ENCODE measurements around the gene CHP1.

CHP1 gene

DNA sequence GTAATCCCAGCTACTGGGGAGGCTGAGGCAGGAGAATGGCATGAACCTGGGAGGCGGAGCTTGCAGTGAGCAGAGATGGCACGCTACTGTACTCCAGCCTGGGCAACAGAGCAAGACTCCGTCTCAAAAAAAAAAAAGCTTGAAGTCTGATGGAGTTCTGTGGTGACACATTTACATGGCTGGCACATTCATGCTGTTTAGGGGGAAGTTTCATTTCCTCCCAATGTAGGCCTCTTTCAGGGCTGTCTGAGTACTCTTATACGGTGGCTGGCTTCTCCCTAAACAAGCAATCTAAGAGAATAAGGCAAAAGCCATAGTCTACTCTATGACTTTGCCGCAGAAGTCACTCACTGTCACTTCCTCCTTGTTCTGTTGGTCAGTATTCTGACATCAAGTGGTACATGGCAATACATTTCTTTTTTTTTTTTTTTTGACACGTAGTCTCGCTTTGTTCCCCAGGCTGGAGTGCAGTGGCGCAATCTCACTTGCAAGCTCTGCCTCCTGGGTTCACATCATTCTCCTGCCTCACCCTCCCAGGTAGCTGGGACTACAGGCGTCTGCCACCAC, 60.1 kb downstream of the CHP1 start:
- no peak for TF ChIP-seq POLR2AphosphoS5 (IDR thresholded peaks at IDR 0.05; ENCODE audit: low read depth, low read length)
- TF ChIP-seq REST (IDR thresholded peaks at IDR 0.05; ENCODE audit: insufficient read depth in 1 of 2, low read depth in 2 of 2, low read length in 2 of 2) = no peak
- no peak for TF ChIP-seq SIN3A (IDR thresholded peaks at IDR 0.05; ENCODE audit: borderline replicate concordance, insufficient read depth, low read length)
- TF ChIP-seq TAF1 (IDR thresholded peaks at IDR 0.05; ENCODE audit: borderline replicate concordance, insufficient read depth, low read length) = no peak
- TF ChIP-seq FOXP2 (optimal IDR thresholded peaks at IDR 0.05; ENCODE audit: borderline replicate concordance, extremely low read depth, extremely low read length, insufficient read depth) = no peak

GRCh38 chr15:41292521-41292920, 61.5 kb downstream of the CHP1 start:
- no peak for TF ChIP-seq TAF1 (IDR thresholded peaks at IDR 0.05; ENCODE audit: borderline replicate concordance, insufficient read depth, low read length)
- no peak for TF ChIP-seq REST (IDR thresholded peaks at IDR 0.05; ENCODE audit: insufficient read depth in 1 of 2, low read depth in 2 of 2, low read length in 2 of 2)
- TF ChIP-seq SIN3A (IDR thresholded peaks at IDR 0.05; ENCODE audit: borderline replicate concordance, insufficient read depth, low read length) = no peak

GRCh38 chr15:41301587-41301986, 70.5 kb downstream of the CHP1 start:
- TF ChIP-seq REST (IDR thresholded peaks at IDR 0.05; ENCODE audit: insufficient read depth in 1 of 2, low read depth in 2 of 2, low read length in 2 of 2) (no peak), TAF1 (IDR thresholded peaks at IDR 0.05; ENCODE audit: borderline replicate concordance, insufficient read depth, low read length) (no peak), FOXP2 (optimal IDR thresholded peaks at IDR 0.05; ENCODE audit: borderline replicate concordance, extremely low read depth, extremely low read length, insufficient read depth) (no peak), SIN3A (IDR thresholded peaks at IDR 0.05; ENCODE audit: borderline replicate concordance, insufficient read depth, low read length) (no peak), POLR2AphosphoS5 (IDR thresholded peaks at IDR 0.05; ENCODE audit: low read depth, low read length) (no peak)

DNA sequence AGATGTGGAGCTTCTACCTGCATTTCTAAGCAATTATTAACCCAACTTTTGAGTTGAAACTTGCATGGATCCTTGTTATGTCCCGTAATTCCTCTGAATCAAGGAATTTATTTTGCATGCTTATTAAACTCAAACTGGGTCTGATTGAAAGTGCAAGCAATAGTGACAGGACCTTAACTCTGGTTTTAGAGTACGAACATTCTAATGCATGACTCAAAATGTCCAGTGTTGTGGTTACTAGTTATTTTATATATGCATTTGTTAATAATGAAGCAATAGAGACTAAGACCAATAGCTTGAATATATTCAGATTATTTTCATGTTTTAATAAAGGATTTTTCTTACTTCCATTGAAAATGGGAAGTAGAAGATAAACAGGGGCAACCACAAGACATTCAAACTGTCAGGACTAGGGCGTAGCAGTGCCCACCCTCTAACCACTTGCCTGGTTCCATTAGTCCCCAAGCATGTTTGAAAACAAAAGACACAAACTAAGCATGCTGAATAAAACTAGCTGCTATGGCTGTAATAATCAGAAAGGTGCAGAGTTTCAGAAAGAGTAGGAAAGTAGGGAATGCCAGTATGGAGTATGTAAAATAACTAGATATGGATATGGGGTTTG, 73.2 kb downstream of the CHP1 start:
- no peak for TF ChIP-seq SIN3A (IDR thresholded peaks at IDR 0.05; ENCODE audit: borderline replicate concordance, insufficient read depth, low read length)
- TF ChIP-seq POLR2AphosphoS5 (IDR thresholded peaks at IDR 0.05; ENCODE audit: low read depth, low read length) = no peak
- TF ChIP-seq TAF1 (IDR thresholded peaks at IDR 0.05; ENCODE audit: borderline replicate concordance, insufficient read depth, low read length) = no peak
- no peak for TF ChIP-seq FOXP2 (optimal IDR thresholded peaks at IDR 0.05; ENCODE audit: borderline replicate concordance, extremely low read depth, extremely low read length, insufficient read depth)
- TF ChIP-seq REST (IDR thresholded peaks at IDR 0.05; ENCODE audit: insufficient read depth in 1 of 2, low read depth in 2 of 2, low read length in 2 of 2) = no peak

Data from PFSK-1 (cell line).